Stimulated activated CD4-positive, alpha-beta T cell treated with anti-CD3 and anti-CD28 coated beads, TNF-alpha, amount 100 ng/mL, for 24 hours (primary cell): ENCODE measurements around the gene TRIM42.

Experiments used
- DNase-seq, 3 experiments: peaks; one replicate each; pipeline ENCODE4 v3.0.0-alpha.2; 2020; ENCODE audit warnings: low read depth in 3 of 3

TRIM42 gene

GRCh38 chr3:140710711-140711389 is 33.0 kb downstream of the TRIM42 start:
- no peak for DNase-seq

- no peak for DNase-seq
These were observed 33.6 kb downstream of the TRIM42 start for GRCh38 chr3:140711390-140712035.

- DNase-seq: no peak
These were observed 34.4 kb downstream of the TRIM42 start for GRCh38 chr3:140712301-140712700.

GRCh38 chr3:140715035-140715434 is 37.2 kb downstream of the TRIM42 start:
- DNase-seq: no peak

GRCh38 chr3:140717921-140718320 is 40.1 kb downstream of the TRIM42 start:
- no peak for DNase-seq

- no peak for DNase-seq
These were observed 42.2 kb downstream of the TRIM42 start for GRCh38 chr3:140719841-140720614.

- DNase-seq: no peak
These were observed 45.7 kb downstream of the TRIM42 start for GRCh38 chr3:140723576-140723975.

GRCh38 chr3:140724856-140725812 is 47.3 kb downstream of the TRIM42 start:
- no peak for DNase-seq

- DNase-seq: no peak
These were observed 48.2 kb downstream of the TRIM42 start for GRCh38 chr3:140726066-140726465.

- DNase-seq: no peak
These were observed 50.0 kb downstream of the TRIM42 start for GRCh38 chr3:140727886-140728285.

- DNase-seq: no peak
These were observed 53.7 kb downstream of the TRIM42 start for GRCh38 chr3:140731440-140732119.

- DNase-seq: no peak
These were observed 55.8 kb downstream of the TRIM42 start for GRCh38 chr3:140733623-140734022.

- peak in 1 of 3 experiments; percentile 1 for DNase-seq
These were observed 59.1 kb downstream of the TRIM42 start for GRCh38 chr3:140736863-140737460.

GRCh38 chr3:140742116-140742515 is 64.3 kb downstream of the TRIM42 start:
- no peak for DNase-seq

- no peak for DNase-seq
These were observed 70.3 kb downstream of the TRIM42 start for GRCh38 chr3:140748171-140748570.

GRCh38 chr3:140748903-140749302 is 71.0 kb downstream of the TRIM42 start:
- no peak for DNase-seq
